ENCODE data around the gene SMG7.
A peak's percentile ranks its signal among the peaks of the same experiment; 100 is the strongest.

The SMG7 gene

GRCh38 chr1:183470147-183470960 lies 1.9 kb upstream of the SMG7 start:
- peak; percentile 77 to 89 (median 85) for DNase-seq

DNA sequence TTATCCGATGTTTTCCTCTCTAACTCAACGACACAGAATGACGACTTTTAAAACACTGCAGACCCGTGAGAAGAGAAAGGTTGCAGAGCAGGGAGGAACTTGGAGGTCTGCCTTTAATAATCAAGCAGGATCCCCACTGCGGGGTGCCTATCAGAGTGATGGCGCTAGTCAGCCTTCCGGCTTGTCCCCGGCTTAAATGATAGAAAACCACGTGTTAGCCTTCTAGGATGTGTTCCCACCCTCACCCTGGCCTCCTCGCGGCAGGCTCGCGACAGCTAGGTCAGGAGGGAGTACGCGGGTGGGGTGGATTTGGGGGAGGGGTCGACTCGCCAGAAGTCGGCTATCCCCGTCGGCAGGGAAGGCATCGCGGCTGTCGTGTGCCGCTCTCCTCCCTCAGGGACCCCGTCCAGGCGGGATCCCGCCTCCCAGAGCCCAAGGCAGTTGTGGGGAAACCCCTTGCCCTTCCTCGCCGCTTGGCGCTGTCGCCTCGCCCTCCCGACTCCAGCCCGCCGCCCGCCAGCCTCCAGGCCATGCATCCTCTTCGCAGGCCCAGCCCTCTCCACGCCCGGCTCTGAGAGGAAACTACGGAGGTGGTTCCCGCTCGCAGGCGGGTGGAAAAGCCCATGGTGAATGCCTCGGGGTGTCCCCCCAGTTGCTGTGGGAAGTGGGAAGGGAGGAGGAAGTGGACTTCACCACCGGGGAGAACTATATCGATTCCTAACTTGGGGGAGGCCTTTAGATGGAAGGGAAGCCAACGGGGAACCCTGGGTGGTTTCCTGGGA lies 1.1 kb upstream of the SMG7 start:
- peak; percentile 55 to 73 (median 58) for DNase-seq

DNA sequence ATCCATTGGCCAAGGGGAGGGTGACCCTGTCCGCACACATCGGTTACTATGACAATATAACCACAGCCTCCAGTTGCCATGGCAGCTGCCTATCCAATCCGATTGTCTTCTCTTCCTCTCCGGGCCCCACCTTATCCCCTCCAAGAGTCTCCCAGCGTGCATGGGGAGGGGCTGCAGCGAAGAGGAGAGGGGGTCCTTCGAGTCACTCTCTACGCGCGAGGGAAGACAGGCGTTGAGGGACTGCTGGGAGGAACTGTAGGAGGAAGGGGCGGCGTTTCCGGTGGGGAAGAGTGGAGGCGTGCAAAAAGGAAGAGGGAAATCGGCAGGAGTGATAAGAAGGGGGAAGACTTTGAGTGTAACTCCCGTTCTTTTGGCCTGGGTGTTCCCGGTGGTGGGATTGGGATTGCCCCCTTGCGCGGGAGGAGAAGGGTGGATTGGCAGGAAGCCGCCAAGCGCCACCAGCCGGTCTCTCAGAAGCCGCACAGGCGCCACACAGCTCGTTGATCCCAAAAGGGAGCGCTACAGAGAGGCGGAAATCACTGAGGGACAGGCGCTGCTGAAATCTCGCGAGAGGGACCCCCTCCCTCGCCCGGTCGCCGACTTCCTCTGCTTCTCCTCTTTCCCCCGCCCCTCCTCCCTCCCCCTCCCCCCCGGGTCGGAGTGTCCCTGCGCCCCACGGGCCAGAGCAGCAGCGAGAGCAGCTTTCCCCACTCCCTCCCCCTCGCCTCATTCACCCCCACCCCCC lies 384 bp upstream of the SMG7 start:
- peak; percentile 94 to 97 (median 97) for DNase-seq

GRCh38 chr1:183473217-183473536 lies 878 bp downstream of the SMG7 start:
- no peak for DNase-seq

DNA sequence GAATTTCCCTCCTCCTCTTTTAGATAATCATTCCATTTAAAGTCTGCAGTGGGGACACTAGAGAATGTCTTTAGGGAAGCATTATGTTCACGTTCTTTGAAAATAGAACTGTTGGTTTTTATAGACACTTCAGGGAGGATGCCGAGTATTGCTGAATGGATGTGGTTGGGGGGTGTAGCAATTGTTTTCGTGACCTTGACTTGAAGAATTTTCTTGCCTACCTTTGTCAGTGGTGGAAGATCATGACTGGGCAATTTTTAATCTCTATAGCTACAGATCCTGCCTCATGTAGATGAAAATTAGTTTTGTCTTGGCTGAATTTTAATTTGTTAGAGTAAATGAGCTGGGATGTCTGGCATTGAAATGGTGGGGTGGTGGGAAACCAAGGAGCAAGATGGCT lies 3.8 kb downstream of the SMG7 start:
- DNase-seq, result no peak

DNA sequence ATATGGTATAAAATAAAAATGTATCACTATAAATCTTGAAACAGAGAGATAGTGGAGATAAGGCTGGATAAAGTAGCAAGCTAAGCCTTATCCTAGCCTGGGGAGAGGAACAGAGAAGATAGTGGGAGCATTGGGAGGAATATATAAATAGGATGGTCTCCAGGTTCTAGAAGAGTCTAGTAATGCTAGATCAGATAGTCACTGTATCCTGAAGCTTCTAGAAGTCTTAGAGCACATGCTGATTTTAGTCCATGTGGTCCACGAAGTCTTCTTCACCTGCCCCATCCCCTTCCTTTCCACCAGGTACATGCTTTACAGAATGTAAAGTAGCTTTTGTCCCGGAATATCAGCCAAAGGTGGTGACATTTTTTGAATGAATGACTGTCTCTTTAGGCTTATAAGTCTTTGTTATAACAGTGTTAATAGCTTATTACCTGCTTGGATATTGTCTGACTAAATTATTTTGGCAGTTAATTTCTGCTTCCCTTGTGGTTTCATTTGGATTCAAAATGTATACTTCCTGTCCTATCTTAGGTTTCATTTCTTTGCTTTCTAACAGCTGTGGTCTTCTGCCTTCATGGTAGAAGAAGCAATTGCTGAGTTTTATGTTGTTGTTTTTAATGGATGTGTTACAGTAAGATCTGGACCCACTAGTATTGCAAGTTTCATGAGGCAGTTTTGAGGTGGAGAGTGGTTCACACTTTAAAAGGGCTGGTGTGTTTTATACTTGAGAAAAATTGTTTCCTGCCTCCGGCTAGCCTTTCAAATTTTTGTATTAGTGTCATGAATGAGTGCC lies 5.9 kb downstream of the SMG7 start:
- peak in 1 of 5 donors; percentile 71 for DNase-seq

GRCh38 chr1:183480971-183481441 lies 8.7 kb downstream of the SMG7 start:
- peak in 1 of 5 donors; percentile 15 for DNase-seq

DNA sequence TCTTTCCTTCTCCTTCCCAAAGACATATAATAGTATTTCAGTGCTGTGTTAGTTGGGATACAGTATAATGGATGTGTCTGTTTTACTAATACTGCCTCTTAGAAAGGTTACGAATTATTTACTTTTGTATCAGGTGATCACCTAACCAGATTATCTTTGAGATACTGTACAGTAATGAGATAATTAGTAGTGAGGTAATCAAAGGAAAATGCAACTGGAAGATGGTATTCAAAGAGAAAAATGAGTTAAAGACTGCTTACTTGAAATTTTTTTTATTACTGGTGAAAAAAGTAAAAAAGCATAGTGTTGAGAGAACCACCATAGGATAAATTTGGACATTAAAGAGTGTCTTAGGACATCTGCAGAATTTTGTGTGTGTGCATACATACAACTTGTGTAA lies 10.9 kb downstream of the SMG7 start:
- DNase-seq, result no peak

DNA sequence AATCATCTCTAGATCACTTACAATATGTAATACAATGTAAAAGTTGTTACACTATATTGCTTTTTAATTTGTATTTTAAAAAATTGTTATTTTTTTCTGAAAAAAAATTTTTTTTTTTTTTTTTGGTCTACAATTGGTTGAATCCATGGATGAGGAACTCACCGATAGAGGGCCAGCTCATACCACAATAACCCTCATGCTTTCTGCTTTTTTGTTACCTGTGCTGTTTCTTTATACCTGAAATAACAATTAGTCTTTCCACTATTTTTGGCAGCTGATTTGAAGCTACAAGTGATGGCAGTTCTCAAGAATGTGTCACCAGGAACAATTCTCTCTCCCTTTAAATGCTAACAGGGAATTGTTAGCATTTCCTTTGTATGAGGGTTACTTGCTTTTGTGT lies 12.0 kb downstream of the SMG7 start:
- DNase-seq, result no peak

DNA sequence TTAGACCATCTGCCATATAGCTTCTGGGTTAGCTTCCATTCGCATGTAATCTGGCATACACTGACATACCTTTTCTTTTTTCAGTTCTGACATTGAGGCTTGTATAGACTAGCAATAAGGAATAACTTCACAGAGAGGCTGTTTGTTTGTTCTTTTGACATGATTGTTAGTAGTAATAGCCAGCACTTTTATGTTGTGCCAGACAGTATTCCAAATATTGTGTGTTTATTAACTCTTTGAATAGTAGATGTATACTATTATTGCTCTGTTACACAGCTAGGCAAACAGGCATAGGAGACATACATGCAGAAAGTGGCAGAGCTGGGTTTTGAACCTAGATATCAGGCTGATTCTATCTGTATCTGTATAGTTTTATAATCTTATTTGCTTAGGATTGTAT lies 12.6 kb downstream of the SMG7 start:
- no peak for DNase-seq

DNA sequence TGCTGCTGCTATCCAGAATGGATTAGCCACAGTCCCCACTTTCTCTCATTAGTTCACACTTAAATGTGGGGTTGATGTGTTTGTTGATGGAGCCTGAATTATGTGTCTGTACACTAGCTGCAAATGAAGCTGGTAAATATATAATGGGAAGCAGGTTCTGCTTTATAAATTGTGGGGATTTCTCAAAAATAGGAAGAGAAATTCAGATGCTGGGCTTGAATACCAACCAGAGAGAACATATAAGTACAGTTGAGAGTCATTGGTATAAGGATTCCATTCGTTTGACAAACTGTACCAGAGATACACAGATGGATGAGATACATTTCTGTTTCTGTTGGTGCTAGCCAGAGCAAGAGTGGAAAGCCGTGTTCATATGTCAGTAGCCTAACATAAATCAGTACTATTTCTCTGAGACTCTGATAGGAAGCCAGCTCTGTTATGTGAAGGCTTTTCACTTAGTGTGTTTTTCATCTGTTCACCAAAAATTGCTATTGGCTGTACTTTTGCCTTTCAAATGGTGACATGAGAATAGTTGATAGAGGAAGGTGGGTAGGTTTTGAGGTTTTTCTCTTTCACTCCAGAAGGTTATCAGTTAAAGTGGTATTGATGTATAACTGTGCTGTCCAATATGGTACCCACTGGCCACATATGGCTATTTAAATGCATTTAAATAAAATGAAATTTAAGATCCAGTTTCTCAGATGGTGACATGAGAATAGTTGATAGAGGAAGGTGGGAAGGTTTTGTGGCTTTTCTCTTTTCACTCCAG lies 15.6 kb downstream of the SMG7 start:
- no peak for DNase-seq

DNA sequence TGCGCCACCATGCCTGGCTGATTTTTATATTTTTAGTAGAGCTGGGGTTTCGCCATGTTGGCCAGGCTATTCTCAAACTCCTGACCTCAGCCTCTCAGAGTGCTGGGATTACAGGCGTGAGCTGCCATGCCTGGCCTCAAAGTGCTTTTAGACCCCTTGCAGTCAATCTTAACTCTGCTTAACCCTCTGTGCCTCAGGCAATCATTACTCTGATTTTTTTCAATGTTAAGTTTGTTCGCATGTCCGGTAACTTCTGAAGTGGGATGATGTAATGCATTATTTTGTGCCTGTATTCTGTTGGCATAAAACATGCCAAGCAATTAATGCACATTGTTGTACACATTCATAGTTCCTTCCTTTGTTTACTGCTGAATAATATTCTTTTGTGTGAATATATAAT lies 18.6 kb downstream of the SMG7 start:
- no peak for DNase-seq

- DNase-seq, result no peak
Observed at GRCh38 chr1:183493540-183494245, 21.4 kb downstream of the SMG7 start.

- DNase-seq, result no peak
Observed at GRCh38 chr1:183495420-183495819, 23.1 kb downstream of the SMG7 start.

- DNase-seq, result no peak
Observed at GRCh38 chr1:183497218-183497617, 24.9 kb downstream of the SMG7 start.

DNA sequence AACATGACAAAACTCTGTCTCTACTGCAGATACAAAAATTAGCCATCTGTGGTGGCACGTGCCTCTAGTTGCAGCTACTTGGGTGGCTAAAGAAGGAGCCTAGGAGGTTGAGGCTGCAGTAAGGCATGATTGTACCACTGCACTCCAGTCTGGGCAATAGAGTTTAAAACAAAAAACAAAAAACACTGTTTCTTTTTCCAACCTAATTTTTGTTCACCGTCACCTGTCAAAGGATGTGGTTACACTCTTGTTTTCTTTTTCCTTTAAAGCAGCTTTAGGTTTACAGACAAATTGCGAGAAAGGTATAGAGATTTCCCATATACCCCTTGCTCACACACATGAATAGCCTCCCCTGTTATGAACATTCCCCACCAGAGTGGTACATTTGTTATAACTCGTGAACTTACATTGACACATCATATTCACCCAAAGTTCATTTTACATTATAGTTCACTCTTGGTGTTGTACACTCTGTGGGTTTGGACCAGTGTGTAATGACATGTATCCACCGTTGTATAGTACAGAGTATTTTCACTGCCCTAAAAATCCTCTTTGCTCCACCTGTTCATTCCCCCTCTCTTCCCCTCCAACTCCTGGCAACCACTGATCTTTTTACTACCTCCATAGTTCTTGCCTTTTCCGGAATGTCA lies 26.2 kb downstream of the SMG7 start:
- DNase-seq, result peak in 1 of 5 donors; percentile 41

GRCh38 chr1:183505454-183506089 lies 33.3 kb downstream of the SMG7 start:
- no peak for DNase-seq

GRCh38 chr1:183506561-183506960 lies 34.3 kb downstream of the SMG7 start:
- DNase-seq, result no peak

GRCh38 chr1:183508694-183509093 lies 36.4 kb downstream of the SMG7 start:
- DNase-seq, result no peak

- no peak for DNase-seq
Observed at GRCh38 chr1:183512450-183512849, 40.2 kb downstream of the SMG7 start.
